AG10803 (cell line): Measurements from ENCODE around the gene SPTAN1.

Source experiments
- DNase-seq: peaks from one replicate; pipeline ENCODE4 v3.0.0; 2010; ENCODE audit warnings: low read depth
- H3K4me3 ChIP-seq: 2 replicates; pipeline ENCODE4 v1.5.1; 2011; ENCODE audit warnings: mild to moderate bottlenecking, low read length, control low read depth
- TF ChIP-seq, protein P1 (sequence below): conservative IDR thresholded peaks from 2 replicates; pipeline ENCODE4 v1.5.1; 2011; ENCODE audit warnings: mild to moderate bottlenecking, low read length, control low read depth, inconsistent platforms

SPTAN1 gene

DNA sequence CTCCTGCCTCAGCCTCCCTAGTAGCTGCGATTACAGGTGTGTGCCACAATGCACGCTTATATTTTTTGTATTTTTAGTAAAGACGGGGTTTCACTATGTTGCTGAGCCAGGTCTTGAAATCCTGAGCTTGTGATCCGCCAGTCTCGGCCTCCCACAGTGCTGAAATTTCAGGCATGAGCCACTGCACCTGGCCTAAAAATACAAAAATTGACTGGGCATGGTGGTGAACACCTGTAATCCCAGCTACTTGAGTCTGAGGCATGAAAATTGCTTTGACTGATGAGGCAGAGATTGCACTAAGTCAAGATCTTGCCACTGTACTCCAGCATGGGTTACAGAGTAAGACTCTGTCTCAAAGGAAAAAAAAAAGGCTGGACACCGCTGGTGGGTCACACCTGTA, 117.4 kb downstream of the SPTAN1 start:
- no peak for DNase-seq
- H3K4me3 ChIP-seq, result no peak overlapping the region
- TF ChIP-seq, protein P1, sequence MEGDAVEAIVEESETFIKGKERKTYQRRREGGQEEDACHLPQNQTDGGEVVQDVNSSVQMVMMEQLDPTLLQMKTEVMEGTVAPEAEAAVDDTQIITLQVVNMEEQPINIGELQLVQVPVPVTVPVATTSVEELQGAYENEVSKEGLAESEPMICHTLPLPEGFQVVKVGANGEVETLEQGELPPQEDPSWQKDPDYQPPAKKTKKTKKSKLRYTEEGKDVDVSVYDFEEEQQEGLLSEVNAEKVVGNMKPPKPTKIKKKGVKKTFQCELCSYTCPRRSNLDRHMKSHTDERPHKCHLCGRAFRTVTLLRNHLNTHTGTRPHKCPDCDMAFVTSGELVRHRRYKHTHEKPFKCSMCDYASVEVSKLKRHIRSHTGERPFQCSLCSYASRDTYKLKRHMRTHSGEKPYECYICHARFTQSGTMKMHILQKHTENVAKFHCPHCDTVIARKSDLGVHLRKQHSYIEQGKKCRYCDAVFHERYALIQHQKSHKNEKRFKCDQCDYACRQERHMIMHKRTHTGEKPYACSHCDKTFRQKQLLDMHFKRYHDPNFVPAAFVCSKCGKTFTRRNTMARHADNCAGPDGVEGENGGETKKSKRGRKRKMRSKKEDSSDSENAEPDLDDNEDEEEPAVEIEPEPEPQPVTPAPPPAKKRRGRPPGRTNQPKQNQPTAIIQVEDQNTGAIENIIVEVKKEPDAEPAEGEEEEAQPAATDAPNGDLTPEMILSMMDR, result no peak

DNA sequence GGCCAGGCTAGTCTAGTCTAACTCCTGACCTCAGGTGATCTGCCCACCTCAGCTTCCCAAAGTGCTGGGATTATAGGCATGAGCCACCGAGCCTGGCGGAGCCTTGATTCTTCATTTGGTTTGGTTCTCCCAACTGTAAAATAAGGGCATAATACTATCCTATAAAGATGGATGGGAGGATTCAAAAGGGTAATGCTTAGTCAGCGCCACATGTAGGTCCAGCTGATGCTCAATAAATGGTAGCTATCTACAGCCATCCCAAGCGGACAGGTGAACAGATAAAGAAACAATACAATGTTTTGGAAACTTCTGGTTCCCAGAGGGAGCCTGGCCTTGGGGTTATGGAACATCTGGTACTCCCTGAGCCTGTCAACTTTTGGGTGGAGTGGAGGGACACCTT, 123.0 kb downstream of the SPTAN1 start:
- DNase-seq, result no peak
- TF ChIP-seq, protein P1, result no peak
- no peak overlapping the region for H3K4me3 ChIP-seq

DNA sequence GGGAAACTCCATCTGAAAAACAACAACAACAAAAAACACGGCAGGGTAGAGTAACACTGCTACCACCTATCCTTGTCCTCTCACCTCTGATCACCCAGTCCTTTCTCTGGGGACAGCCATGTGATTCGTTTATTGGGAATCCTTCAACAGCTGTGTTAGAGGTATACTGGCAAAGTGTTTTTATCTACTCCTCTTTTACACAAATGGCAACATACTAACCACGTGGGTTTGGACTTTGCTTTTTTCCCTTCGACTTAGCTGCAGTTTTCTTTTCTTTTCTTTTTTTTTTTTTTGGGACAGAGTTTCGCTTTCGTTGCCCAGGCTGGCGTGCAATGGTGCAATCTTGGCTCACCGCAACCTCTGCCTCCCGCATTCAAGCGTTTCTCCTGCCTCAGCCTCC, 125.4 kb downstream of the SPTAN1 start:
- H3K4me3 ChIP-seq, result no peak overlapping the region
- DNase-seq, result no peak

More for the DNA sequence above, 125.4 kb downstream of the SPTAN1 start:
- TF ChIP-seq, protein P1, result no peak
